HepG2 (cell line): ENCODE data around the gene C5orf15. TPM values are rescaled to one million over a fixed set of nuclear protein-coding genes. Genes with fewer than 3 reads are reported as not detected.

Experiments
- ATF7-NPFF ChIP-seq: sonication (generic); formaldehyde crosslinking; IDR thresholded peaks from 2 replicates; pipeline ENCODE4 v1.8.1; 2023; ENCODE audit warnings: mild to moderate bottlenecking, low read depth, missing genetic modification reagents, moderate library complexity
- ATM ChIP-seq: fragments of 450-650 bp; IDR thresholded peaks from 2 replicates; pipeline ENCODE4 v1.7.1; 2017; ENCODE audit warnings: mild to moderate bottlenecking, borderline replicate concordance
- BRF2 ChIP-seq: sonication (generic); formaldehyde crosslinking; IDR thresholded peaks from 2 replicates; pipeline ENCODE4 v1.8.1; 2022; ENCODE audit warnings: mild to moderate bottlenecking, missing genetic modification reagents
- EED ChIP-seq: sonication (generic); formaldehyde crosslinking; IDR thresholded peaks from 2 replicates; pipeline ENCODE4 v1.5.0; 2020; ENCODE audit warnings: mild to moderate bottlenecking, missing genetic modification reagents
- EP300 ChIP-seq, 3 experiments: sonication (generic) in 1 of 3; formaldehyde crosslinking in 1 of 3; IDR thresholded peaks; 2 replicates each; pipeline versions ENCODE4 v1.5.1 to v1.6.1; 2011 to 2020; ENCODE audit warnings: low read depth in 2 of 3, low read length in 2 of 3, borderline replicate concordance in 1 of 3, improper control_type of control experiment in 1 of 3, mild to moderate bottlenecking in 1 of 3, missing genetic modification reagents in 1 of 3, moderate library complexity in 1 of 3
- HBP1 ChIP-seq: IDR thresholded peaks from 2 replicates; pipeline ENCODE4 v1.6.1; 2016; ENCODE audit warnings: low read depth, control low read depth
- HMG20A ChIP-seq: IDR thresholded peaks from 2 replicates; pipeline ENCODE4 v1.6.1; 2016; ENCODE audit warnings: borderline replicate concordance
- KDM5A ChIP-seq: fragments of 200-600 bp; sonication (generic); IDR thresholded peaks from 2 replicates; pipeline ENCODE4 v1.7.0; 2018; ENCODE audit warnings: antibody characterized with exemption, mild to moderate bottlenecking, low read length, borderline replicate concordance
- RELA ChIP-seq: sonication (generic); formaldehyde crosslinking; IDR thresholded peaks from 2 replicates; pipeline ENCODE4 v1.4.0; 2020; ENCODE audit warnings: missing genetic modification reagents
- SPEN ChIP-seq: sonication (generic); formaldehyde crosslinking; IDR thresholded peaks from 2 replicates; pipeline ENCODE4 v1.5.1; 2020; ENCODE audit warnings: low read depth, mild to moderate bottlenecking, missing genetic modification reagents
- SRF ChIP-seq: IDR thresholded peaks from 2 replicates; pipeline ENCODE4 v1.6.1; 2011; ENCODE audit warnings: mild to moderate bottlenecking, low read depth, low read length, moderate library complexity
- SSRP1 ChIP-seq: IDR thresholded peaks from 2 replicates; pipeline ENCODE4 v1.6.1; 2016; ENCODE audit warnings: control low read depth
- STAT5B ChIP-seq: sonication (generic); formaldehyde crosslinking; IDR thresholded peaks from 2 replicates; pipeline ENCODE4 v1.4.0; 2020; ENCODE audit warnings: missing genetic modification reagents
- TARDBP ChIP-seq: sonication (generic); formaldehyde crosslinking; IDR thresholded peaks from 2 replicates; pipeline ENCODE4 v1.8.0; 2022; ENCODE audit warnings: mild to moderate bottlenecking, missing genetic modification reagents
- ZNF253 ChIP-seq: sonication (generic); formaldehyde crosslinking; IDR thresholded peaks from 2 replicates; pipeline ENCODE4 v1.8.0; 2022; ENCODE audit warnings: mild to moderate bottlenecking, missing genetic modification reagents, borderline replicate concordance
- ZNF646 ChIP-seq: sonication (generic); formaldehyde crosslinking; IDR thresholded peaks from 2 replicates; pipeline ENCODE4 v1.9.0; 2021; ENCODE audit warnings: mild to moderate bottlenecking, missing genetic modification reagents
- polyA plus RNA-seq, 8 experiments: library from polyadenylated mRNA; depleted of rRNA in 3 of 8; stranded (reverse) in 7 of 8; unstranded in 1 of 8; fragments of >200 nt; fragmentation: Illumina TruSeq in 4 of 8; extraction: Trizol in 4 of 8; gene quantifications; 2 replicates each; pipeline versions ENCODE4 v1.2.1 to v1.2.3, GENCODE V29; 2011 to 2016; ENCODE audit warnings: low read depth in 4 of 8, missing spikeins in 1 of 8, mixed read lengths in 1 of 8; ENCODE audit not compliant: insufficient read depth in 1 of 8
- total RNA-seq, 5 experiments: library from RNA; depleted of rRNA; stranded (reverse); fragments of >200 nt; fragmentation: Illumina TruSeq; extraction: Trizol; gene quantifications; 2 replicates each; pipeline ENCODE4 v1.2.3, GENCODE V29; 2016; ENCODE audit warnings: low read depth in 1 of 5

Gene C5orf15
- total and polyA plus RNA-seq, 2 of the 13 experiments (the other 11 are each of a cell fraction or from before 2014, with no cell fraction given): 58.5 to 82.7 TPM

GRCh38 chr5:133968204-133968980 is at the start of gene C5orf15 (continued):
- TF ChIP-seq ZNF646 (CRISPR knock-in tag) (no peak), ZNF253 (peak; percentile 20; the same call in 1 of the 2 replicates), SPEN (CRISPR knock-in tag) (peak; percentile 86), SSRP1 (CRISPR knock-in tag) (0 out of 2 replicates have a peak, but pooled peaks have one; percentile 19), ATM (no peak), EP300 (IDR thresholded peaks at IDR 0.05; ENCODE audit: low read depth in 2 of 2, low read length in 2 of 2) (0 out of 4 replicates have a peak, but pooled peaks of 1 of the 2 experiments have one; percentile 14), EP300 (CRISPR knock-in tag; IDR thresholded peaks at IDR 0.05; ENCODE audit: borderline replicate concordance) (no peak), STAT5B (CRISPR knock-in tag) (0 out of 2 replicates have a peak, but pooled peaks have one; percentile 61), TARDBP (CRISPR knock-in tag) (peak; percentile 72), BRF2 (CRISPR knock-in tag) (peak; percentile 75; the same call in 1 of the 2 replicates), SRF (no peak), KDM5A (peak; percentile 69), RELA (CRISPR knock-in tag) (0 out of 2 replicates have a peak, but pooled peaks have one; percentile 32), EED (CRISPR knock-in tag) (peak; percentile 90), HBP1 (no peak), HMG20A (CRISPR knock-in tag) (0 out of 2 replicates have a peak, but pooled peaks have one; percentile 24), ATF7-NPFF (no peak)
